Endothelial cell (in vitro differentiated cells): ENCODE measurements around the gene WFDC11. TPM values are rescaled to one million over a fixed set of nuclear protein-coding genes. Genes with fewer than 3 reads are reported as not detected.

Source experiments
- DNase-seq: peaks from one replicate; pipeline ENCODE4 v3.0.0; 2021; ENCODE audit warnings: low spot score
- H3K27ac Mint-ChIP-seq: one replicate; pipeline ENCODE4 v1.8.0; 2021; ENCODE audit warnings: mixed read lengths, inconsistent platforms; ENCODE audit not compliant: unreplicated experiment
- H3K27me3 Mint-ChIP-seq: one replicate; pipeline ENCODE4 v1.8.0; 2021; ENCODE audit warnings: mild to moderate bottlenecking, moderate library complexity, mixed read lengths, inconsistent platforms; ENCODE audit not compliant: unreplicated experiment
- H3K36me3 Mint-ChIP-seq: one replicate; pipeline ENCODE4 v1.8.0; 2021; ENCODE audit warnings: mild to moderate bottlenecking, low read depth, mixed read lengths, inconsistent platforms; ENCODE audit not compliant: unreplicated experiment
- H3K4me1 Mint-ChIP-seq: one replicate; pipeline ENCODE4 v1.8.0; 2021; ENCODE audit warnings: mild to moderate bottlenecking, mixed read lengths, inconsistent platforms; ENCODE audit not compliant: unreplicated experiment
- H3K4me3 Mint-ChIP-seq: one replicate; pipeline ENCODE4 v1.8.0; 2021; ENCODE audit warnings: mild to moderate bottlenecking, mixed read lengths, inconsistent platforms; ENCODE audit not compliant: unreplicated experiment
- H3K9me3 Mint-ChIP-seq: one replicate; pipeline ENCODE4 v1.8.0; 2021; ENCODE audit warnings: mixed read lengths, inconsistent platforms; ENCODE audit not compliant: unreplicated experiment
- CTCF ChIP-seq: fragments of 200-600 bp; sonication (generic); IDR thresholded peaks from one replicate; pipeline ENCODE4 v1.5.0; 2021; ENCODE audit warnings: antibody characterized with exemption; ENCODE audit not compliant: unreplicated experiment
- total RNA-seq: library from RNA; stranded (reverse); fragmentation: NEBNext Ultra II Directional; extraction: Animal tissue kit (Norgen Biotek cat#: 25700); gene quantifications from one replicate; pipeline ENCODE4 v1.2.1, GENCODE V29; 2021; ENCODE audit not compliant: unreplicated experiment

The WFDC11 gene
- total RNA-seq, 1 donor from 2014 or later: not detected

DNA sequence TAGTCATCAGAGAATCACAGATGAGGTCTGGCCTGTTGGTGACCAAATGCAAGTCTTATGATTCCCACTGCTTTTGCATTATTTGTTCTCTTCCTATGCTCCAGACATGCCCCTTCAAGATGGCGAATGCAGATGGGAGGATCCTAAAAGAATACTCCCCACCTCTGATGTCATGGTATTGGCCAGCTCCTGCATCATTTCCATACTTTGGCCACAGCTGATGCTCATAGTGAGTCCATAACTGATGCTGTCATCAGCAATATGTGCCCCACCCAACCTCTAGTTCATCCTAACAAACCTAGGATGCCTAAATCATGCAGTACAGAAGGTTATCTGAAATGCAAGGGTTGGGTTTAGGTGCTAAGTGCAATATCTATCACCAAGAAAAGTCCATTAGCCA, 33.5 kb downstream of the WFDC11 start:
- H3K4me1 Mint-ChIP-seq: no peaks in the 10 kb centered on the region
- no peak overlapping the region for H3K27ac Mint-ChIP-seq
- no peaks in the 10 kb centered on the region for H3K9me3 Mint-ChIP-seq
- no peaks in the 10 kb centered on the region for H3K36me3 Mint-ChIP-seq
- no peak overlapping the region for H3K4me3 Mint-ChIP-seq
- H3K27me3 Mint-ChIP-seq: no peaks in the 10 kb centered on the region
- no peak for DNase-seq
- no peak for TF ChIP-seq CTCF

DNA sequence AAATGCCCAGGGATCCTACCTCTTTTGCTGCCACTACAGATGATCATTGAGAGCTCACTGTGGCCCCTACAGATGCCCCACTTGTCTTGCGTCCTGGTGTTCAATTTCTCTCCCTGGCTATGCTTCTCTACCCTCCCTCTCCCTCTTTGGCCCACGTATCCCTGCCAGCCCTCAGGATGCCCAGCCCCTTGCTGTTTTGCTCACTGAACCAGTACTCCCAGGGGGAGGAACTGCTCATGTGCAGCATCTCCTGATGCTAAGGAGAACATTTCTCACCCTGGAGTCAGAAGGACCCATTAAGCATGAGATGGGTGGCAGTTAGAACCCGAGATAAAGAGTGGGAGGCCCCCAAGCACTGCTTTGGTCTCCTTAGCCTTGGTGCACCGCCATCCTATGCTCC, 38.9 kb downstream of the WFDC11 start, which contains the start of gene WFDC9:
TSS of gene WFDC9 (minus strand) at position 101 of the 400 bp plus-strand sequence. CDS start 21,103 bp downstream, outside the sequence.
- no peak for TF ChIP-seq CTCF
- Mint-ChIP-seq H3K27me3 (no peaks in the 10 kb centered on the region), H3K4me1 (no peaks in the 10 kb centered on the region), H3K27ac (no peak within 1 kb of the TSS), H3K4me3 (no peak within 1 kb of the TSS), H3K36me3 (no peaks in the 10 kb centered on the region), H3K9me3 (no peaks in the 10 kb centered on the region)
- no peak for DNase-seq

- H3K9me3 Mint-ChIP-seq: no peaks in the 10 kb centered on the region
- no peak overlapping the region for H3K27ac Mint-ChIP-seq
- H3K36me3 Mint-ChIP-seq: no peaks in the 10 kb centered on the region
- no peaks in the 10 kb centered on the region for H3K27me3 Mint-ChIP-seq
- no peak for DNase-seq
- no peaks in the 10 kb centered on the region for H3K4me1 Mint-ChIP-seq
- H3K4me3 Mint-ChIP-seq: no peak overlapping the region
- no peak for TF ChIP-seq CTCF
Measured at GRCh38 chr20:45630371-45630770, 39.7 kb downstream of the WFDC11 start.

- DNase-seq: peak; percentile 44
- Mint-ChIP-seq H3K9me3 (no peaks in the 10 kb centered on the region), H3K4me3 (no peak within 1 kb of the TSS), H3K36me3 (no peaks in the 10 kb centered on the region), H3K4me1 (no peaks in the 10 kb centered on the region), H3K27me3 (no peaks in the 10 kb centered on the region), H3K27ac (no peak within 1 kb of the TSS)
- TF ChIP-seq CTCF: peak; percentile 66
Measured at GRCh38 chr20:45629496-45630100, 40.4 kb downstream of the WFDC11 start, which contains the start of gene WFDC10A. Gene WFDC10A, plus strand, starts transcription at chr20:45629739. Its CDS starts 75 bp downstream, at chr20:45629814.

DNA sequence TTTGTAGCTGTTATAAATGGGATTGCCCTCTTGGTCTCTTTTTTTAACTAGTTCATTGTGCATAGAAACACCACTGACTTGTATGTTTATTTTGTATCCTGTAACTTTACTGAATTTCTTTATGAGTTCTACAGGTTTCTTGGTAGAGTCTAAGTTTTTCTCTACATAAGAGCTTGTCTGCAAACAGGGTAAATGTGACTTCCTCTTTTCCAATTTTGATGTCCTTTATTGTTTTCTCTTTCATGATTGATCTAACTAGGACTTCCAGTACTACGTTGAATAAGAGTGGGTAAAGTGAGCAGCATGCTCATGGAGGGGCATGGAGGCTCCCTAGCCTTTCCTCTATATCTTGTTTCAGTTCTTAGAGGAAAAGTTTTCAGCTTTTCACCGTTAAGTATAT, 43.5 kb downstream of the WFDC11 start:
- no peaks in the 10 kb centered on the region for H3K9me3 Mint-ChIP-seq
- no peak overlapping the region for H3K27ac Mint-ChIP-seq
- no peaks in the 10 kb centered on the region for H3K27me3 Mint-ChIP-seq
- H3K36me3 Mint-ChIP-seq: no peaks in the 10 kb centered on the region
- DNase-seq: no peak
- H3K4me1 Mint-ChIP-seq: no peaks in the 10 kb centered on the region
- H3K4me3 Mint-ChIP-seq: no peak overlapping the region
- no peak for TF ChIP-seq CTCF
